Measurements from ENCODE around the gene TTLL12.
A peak's percentile ranks its signal among the peaks of the same experiment; 100 is the strongest.

Gene TTLL12

DNA sequence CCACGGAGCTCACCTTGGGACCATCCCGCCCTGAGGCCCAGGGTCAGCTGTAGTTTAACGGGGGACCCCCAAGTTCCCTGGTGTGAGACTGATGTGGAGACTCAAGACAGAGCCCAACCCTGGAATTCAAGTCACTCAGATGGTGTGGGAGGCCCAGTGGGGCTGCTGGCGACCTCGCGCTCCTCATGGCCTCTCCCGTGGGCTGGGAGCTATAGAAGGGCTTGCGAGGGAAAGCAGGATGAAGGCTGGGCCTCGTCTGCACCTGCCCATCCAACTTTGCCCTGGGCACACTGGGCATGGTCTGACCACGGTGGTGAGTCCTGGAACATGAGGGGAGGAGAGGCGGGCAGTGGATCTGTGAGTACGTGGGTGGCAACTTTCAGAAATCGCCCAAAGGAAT lies 13.6 kb upstream of the TTLL12 start:
- Histone ChIP-seq H3K9ac (ENCODE audit: low read length in 5 of 5) (no peak overlapping the region), H3K9me3 (ENCODE audit: control insufficient read depth in 5 of 5, low read length in 5 of 5) (no peaks in the 10 kb centered on the region), H3K4me1 (ENCODE audit: control insufficient read depth in 5 of 5, insufficient read depth in 5 of 5, low read length in 5 of 5) (no peaks in the 10 kb centered on the region), H3K4me3 (ENCODE audit: low read depth in 1 of 5, low read length in 5 of 5) (no peak overlapping the region), H3K27me3 (ENCODE audit: control insufficient read depth in 5 of 5, insufficient read depth in 4 of 5, low read length in 5 of 5) (peaks cover 11 to 25% (median 21%) of the 10 kb centered on the region in 5 donors), H3K27ac (ENCODE audit: low read depth, low read length) (no peak overlapping the region), H3K36me3 (ENCODE audit: control insufficient read depth in 5 of 5, insufficient read depth in 5 of 5, low read length in 5 of 5) (no peaks in the 10 kb centered on the region)

GRCh38 chr22:43200031-43200430 lies 13.1 kb upstream of the TTLL12 start:
- Histone ChIP-seq H3K27me3 (ENCODE audit: control insufficient read depth in 5 of 5, insufficient read depth in 4 of 5, low read length in 5 of 5) (peaks cover 11 to 28% (median 21%) of the 10 kb centered on the region in 5 donors), H3K9me3 (ENCODE audit: control insufficient read depth in 5 of 5, low read length in 5 of 5) (no peaks in the 10 kb centered on the region), H3K9ac (ENCODE audit: low read length in 5 of 5) (no peak overlapping the region), H3K4me1 (ENCODE audit: control insufficient read depth in 5 of 5, insufficient read depth in 5 of 5, low read length in 5 of 5) (no peaks in the 10 kb centered on the region), H3K4me3 (ENCODE audit: low read depth in 1 of 5, low read length in 5 of 5) (no peak overlapping the region), H3K27ac (ENCODE audit: low read depth, low read length) (no peak overlapping the region), H3K36me3 (ENCODE audit: control insufficient read depth in 5 of 5, insufficient read depth in 5 of 5, low read length in 5 of 5) (no peaks in the 10 kb centered on the region)

DNA sequence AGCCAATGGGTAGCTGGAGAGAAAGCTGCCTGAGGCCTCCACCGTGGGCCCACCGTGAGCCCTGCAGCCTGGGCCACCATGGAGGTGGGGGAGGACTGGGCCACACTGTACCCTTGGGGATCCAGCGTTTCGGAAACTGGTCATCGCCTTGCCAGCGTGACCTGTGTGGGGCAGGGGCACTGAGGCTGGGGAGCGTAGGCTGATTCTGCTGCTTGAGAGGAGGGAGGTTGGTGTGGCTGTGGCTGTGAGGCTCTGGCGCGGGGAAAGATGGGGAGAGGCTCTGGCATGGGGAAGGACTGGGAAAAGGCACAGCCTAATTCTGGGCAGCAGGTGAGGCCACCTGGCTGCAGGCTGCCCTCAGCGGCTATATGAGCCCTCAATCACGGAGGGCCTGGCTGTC lies 12.6 kb upstream of the TTLL12 start:
- Histone ChIP-seq H3K27me3 (ENCODE audit: control insufficient read depth in 5 of 5, insufficient read depth in 4 of 5, low read length in 5 of 5) (peaks cover 11 to 28% (median 21%) of the 10 kb centered on the region in 5 donors), H3K9me3 (ENCODE audit: control insufficient read depth in 5 of 5, low read length in 5 of 5) (no peaks in the 10 kb centered on the region), H3K9ac (ENCODE audit: low read length in 5 of 5) (no peak overlapping the region), H3K27ac (ENCODE audit: low read depth, low read length) (no peak overlapping the region), H3K4me3 (ENCODE audit: low read depth in 1 of 5, low read length in 5 of 5) (no peak overlapping the region), H3K4me1 (ENCODE audit: control insufficient read depth in 5 of 5, insufficient read depth in 5 of 5, low read length in 5 of 5) (no peaks in the 10 kb centered on the region), H3K36me3 (ENCODE audit: control insufficient read depth in 5 of 5, insufficient read depth in 5 of 5, low read length in 5 of 5) (no peaks in the 10 kb centered on the region)

DNA sequence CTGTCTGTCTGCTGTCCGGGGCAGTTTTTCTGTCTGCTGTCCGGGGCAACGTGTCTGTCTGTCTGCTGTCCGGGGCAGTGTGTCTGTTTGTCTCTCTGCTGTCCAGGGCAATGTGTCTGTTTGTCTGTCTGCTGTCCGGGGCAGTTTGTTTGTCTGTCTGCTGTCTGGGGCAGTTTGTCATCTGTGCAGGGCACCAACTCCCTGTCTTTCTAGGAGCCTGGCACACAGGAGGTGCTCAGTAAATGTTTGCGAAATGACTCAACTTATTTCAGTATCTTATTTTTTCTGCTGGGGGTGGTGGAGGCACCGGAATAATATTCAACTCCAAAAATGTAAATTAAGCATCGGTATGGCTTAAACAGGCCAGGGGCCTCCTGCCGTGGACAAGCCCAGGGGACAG lies 12.0 kb upstream of the TTLL12 start:
- Histone ChIP-seq H3K27me3 (ENCODE audit: control insufficient read depth in 5 of 5, insufficient read depth in 4 of 5, low read length in 5 of 5) (peaks cover 11 to 28% (median 21%) of the 10 kb centered on the region in 5 donors), H3K27ac (ENCODE audit: low read depth, low read length) (no peak overlapping the region), H3K9me3 (ENCODE audit: control insufficient read depth in 5 of 5, low read length in 5 of 5) (no peaks in the 10 kb centered on the region)

DNA sequence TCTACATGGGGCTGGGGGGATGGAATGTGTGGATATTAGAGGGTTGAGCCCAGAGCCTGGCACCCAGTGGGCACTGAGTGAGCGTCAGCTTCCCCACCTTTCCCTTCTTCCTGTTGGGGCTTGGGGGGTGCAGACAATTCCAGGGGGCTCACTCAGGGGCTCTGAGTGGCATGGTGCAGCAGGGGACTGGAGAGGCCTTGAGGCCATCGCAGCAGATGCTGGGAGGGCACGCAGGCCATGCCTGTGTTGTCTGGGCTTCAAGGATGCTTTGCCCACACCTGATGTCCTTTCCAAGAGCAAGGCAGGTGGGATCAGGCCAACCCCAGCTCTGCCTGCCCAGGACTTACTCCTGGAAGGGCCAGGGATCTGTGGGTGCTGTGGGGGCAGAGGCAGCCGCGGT lies 11.2 kb upstream of the TTLL12 start:
- Histone ChIP-seq H3K4me3 (ENCODE audit: low read depth in 1 of 5, low read length in 5 of 5) (no peak overlapping the region), H3K4me1 (ENCODE audit: control insufficient read depth in 5 of 5, insufficient read depth in 5 of 5, low read length in 5 of 5) (no peaks in the 10 kb centered on the region), H3K36me3 (ENCODE audit: control insufficient read depth in 5 of 5, insufficient read depth in 5 of 5, low read length in 5 of 5) (no peaks in the 10 kb centered on the region), H3K27ac (ENCODE audit: low read depth, low read length) (no peak overlapping the region), H3K27me3 (ENCODE audit: control insufficient read depth in 5 of 5, insufficient read depth in 4 of 5, low read length in 5 of 5) (peaks cover 11 to 28% (median 21%) of the 10 kb centered on the region in 5 donors), H3K9me3 (ENCODE audit: control insufficient read depth in 5 of 5, low read length in 5 of 5) (no peaks in the 10 kb centered on the region), H3K9ac (ENCODE audit: low read length in 5 of 5) (no peak overlapping the region)

More for the DNA sequence above, 12.0 kb upstream of the TTLL12 start:
- Histone ChIP-seq H3K36me3 (ENCODE audit: control insufficient read depth in 5 of 5, insufficient read depth in 5 of 5, low read length in 5 of 5) (no peaks in the 10 kb centered on the region), H3K9ac (ENCODE audit: low read length in 5 of 5) (no peak overlapping the region), H3K4me1 (ENCODE audit: control insufficient read depth in 5 of 5, insufficient read depth in 5 of 5, low read length in 5 of 5) (no peaks in the 10 kb centered on the region), H3K4me3 (ENCODE audit: low read depth in 1 of 5, low read length in 5 of 5) (no peak overlapping the region)

DNA sequence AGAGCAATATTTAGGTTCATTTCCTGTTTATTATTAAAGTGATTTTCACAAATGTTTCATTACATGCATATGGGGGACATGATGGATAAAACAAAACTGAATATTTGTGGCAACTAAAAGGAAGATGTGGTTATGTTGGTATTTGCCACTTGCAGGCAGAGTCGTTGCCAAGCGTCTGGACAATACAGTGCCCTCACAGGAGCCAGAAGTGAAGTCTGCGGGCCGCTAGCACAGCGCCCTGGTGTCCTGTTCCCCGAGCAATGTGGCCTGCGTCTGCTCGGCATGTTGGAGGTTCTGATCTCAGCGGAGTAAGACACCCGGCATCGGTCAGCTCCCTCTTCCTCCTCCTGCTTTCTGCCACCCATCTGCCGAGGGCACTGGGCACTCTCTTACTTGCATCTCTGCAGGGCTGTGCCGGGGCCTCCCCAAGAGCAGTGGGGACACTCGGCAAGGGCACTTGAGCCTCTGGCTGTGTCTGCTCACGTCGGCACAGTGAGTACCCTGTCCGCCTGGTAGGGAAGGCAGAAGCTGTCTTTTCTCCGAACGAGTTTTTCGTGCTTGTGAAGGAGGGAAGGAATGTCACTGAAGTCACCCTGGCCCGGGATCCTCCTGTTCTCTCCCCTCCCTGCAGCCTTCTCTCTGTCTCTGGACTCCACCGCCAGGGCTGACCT lies 10.5 kb upstream of the TTLL12 start:
- no peaks in the 10 kb centered on the region for H3K9me3 ChIP-seq (ENCODE audit: control insufficient read depth in 5 of 5, low read length in 5 of 5)
- no peaks in the 10 kb centered on the region for H3K36me3 ChIP-seq (ENCODE audit: control insufficient read depth in 5 of 5, insufficient read depth in 5 of 5, low read length in 5 of 5)
- no peak overlapping the region for H3K4me3 ChIP-seq (ENCODE audit: low read depth in 1 of 5, low read length in 5 of 5)
- H3K27me3 ChIP-seq (ENCODE audit: control insufficient read depth in 5 of 5, insufficient read depth in 4 of 5, low read length in 5 of 5): peaks cover 11 to 28% (median 21%) of the 10 kb centered on the region in 5 donors
- no peak overlapping the region for H3K9ac ChIP-seq (ENCODE audit: low read length in 5 of 5)
- no peaks in the 10 kb centered on the region for H3K4me1 ChIP-seq (ENCODE audit: control insufficient read depth in 5 of 5, insufficient read depth in 5 of 5, low read length in 5 of 5)
- no peak overlapping the region for H3K27ac ChIP-seq (ENCODE audit: low read depth, low read length)

GRCh38 chr22:43191831-43192230 lies 4.9 kb upstream of the TTLL12 start:
- H3K9me3 ChIP-seq (ENCODE audit: control insufficient read depth in 5 of 5, low read length in 5 of 5): no peaks in the 10 kb centered on the region
- peaks cover 0 to 4% (median under 1%) of the 10 kb centered on the region in 5 donors for H3K27me3 ChIP-seq (ENCODE audit: control insufficient read depth in 5 of 5, insufficient read depth in 4 of 5, low read length in 5 of 5)
- no peaks in the 10 kb centered on the region for H3K36me3 ChIP-seq (ENCODE audit: control insufficient read depth in 5 of 5, insufficient read depth in 5 of 5, low read length in 5 of 5)
- peaks cover 0 to 6% (median 5%) of the 10 kb centered on the region in 5 donors for H3K4me1 ChIP-seq (ENCODE audit: control insufficient read depth in 5 of 5, insufficient read depth in 5 of 5, low read length in 5 of 5)
- H3K27ac ChIP-seq (ENCODE audit: low read depth, low read length): no peak overlapping the region
- no peak overlapping the region for H3K9ac ChIP-seq (ENCODE audit: low read length in 5 of 5)
- H3K4me3 ChIP-seq (ENCODE audit: low read depth in 1 of 5, low read length in 5 of 5): no peak overlapping the region

- peaks cover 4 to 28% (median 25%) of the 10 kb centered on the region in 5 donors for H3K4me1 ChIP-seq (ENCODE audit: control insufficient read depth in 5 of 5, insufficient read depth in 5 of 5, low read length in 5 of 5)
- no peak overlapping the region for H3K27ac ChIP-seq (ENCODE audit: low read depth, low read length)
- H3K9me3 ChIP-seq (ENCODE audit: control insufficient read depth in 5 of 5, low read length in 5 of 5): no peaks in the 10 kb centered on the region
- no peaks in the 10 kb centered on the region for H3K27me3 ChIP-seq (ENCODE audit: control insufficient read depth in 5 of 5, insufficient read depth in 4 of 5, low read length in 5 of 5)
- no peak overlapping the region for H3K4me3 ChIP-seq (ENCODE audit: low read depth in 1 of 5, low read length in 5 of 5)
- no peak overlapping the region for H3K9ac ChIP-seq (ENCODE audit: low read length in 5 of 5)
- no peaks in the 10 kb centered on the region for H3K36me3 ChIP-seq (ENCODE audit: control insufficient read depth in 5 of 5, insufficient read depth in 5 of 5, low read length in 5 of 5)
These were observed 2.1 kb upstream of the TTLL12 start for GRCh38 chr22:43188829-43189545.

DNA sequence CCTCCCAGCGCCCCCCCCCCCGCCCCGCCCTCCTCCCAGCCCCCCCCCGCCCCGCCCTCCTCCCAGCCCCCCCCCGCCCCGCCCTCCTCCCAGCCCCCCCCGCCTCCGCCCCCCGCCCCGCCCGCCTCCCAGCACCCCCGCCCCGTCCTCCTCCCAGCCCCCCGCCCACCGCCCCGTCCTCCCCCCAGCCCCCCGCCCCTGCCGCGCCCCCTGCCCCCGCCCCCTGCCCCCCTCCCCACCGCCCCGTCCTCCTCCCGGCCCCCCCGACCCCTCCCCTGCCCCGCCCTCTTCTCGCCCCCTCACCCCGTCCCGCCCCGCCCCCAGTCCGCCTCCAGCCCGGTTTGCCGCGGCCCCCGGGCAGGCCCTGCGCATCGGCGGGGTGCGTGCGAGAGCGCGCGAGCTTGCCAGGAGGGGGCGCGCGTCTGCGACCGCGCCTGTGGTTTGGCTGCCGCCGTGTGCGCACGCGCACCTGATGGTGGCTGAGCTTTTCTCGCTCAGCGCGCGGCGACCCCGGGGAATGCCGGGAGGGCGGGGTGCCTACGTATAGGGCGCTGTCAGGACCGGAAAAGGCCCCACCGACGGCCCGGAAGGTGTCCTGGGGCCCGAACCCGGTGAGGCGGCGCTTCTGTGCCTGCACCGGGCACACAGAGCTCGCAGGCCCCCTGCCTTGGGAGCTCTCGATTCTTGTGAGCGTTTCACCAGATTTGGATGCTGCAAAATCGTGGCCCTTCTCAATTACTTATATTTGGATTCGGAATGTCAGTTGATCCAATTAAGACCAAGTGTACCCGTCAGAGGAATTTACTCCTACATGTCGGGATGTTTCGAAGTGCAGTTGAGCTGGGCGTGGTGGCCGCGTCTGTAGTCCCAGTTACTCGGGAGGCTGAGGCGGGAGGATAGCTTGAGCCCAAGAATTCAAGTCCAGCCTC lies 501 bp upstream of the TTLL12 start:
- peaks cover 4 to 28% (median 25%) of the 10 kb centered on the region in 5 donors for H3K4me1 ChIP-seq (ENCODE audit: control insufficient read depth in 5 of 5, insufficient read depth in 5 of 5, low read length in 5 of 5)
- no peaks in the 10 kb centered on the region for H3K27me3 ChIP-seq (ENCODE audit: control insufficient read depth in 5 of 5, insufficient read depth in 4 of 5, low read length in 5 of 5)
- H3K9me3 ChIP-seq (ENCODE audit: control insufficient read depth in 5 of 5, low read length in 5 of 5): no peaks in the 10 kb centered on the region
- H3K27ac ChIP-seq (ENCODE audit: low read depth, low read length): peak overlapping the region; percentile 74
- peak overlapping the region; percentile 67 to 84 (median 71) for H3K4me3 ChIP-seq (ENCODE audit: low read depth in 1 of 5, low read length in 5 of 5)
- H3K9ac ChIP-seq (ENCODE audit: low read length in 5 of 5): peak overlapping the region; percentile 4 to 79 (median 73)
- peaks cover 0 to 4% (median 4%) of the 10 kb centered on the region in 5 donors for H3K36me3 ChIP-seq (ENCODE audit: control insufficient read depth in 5 of 5, insufficient read depth in 5 of 5, low read length in 5 of 5)
